DND-41 (cell line): ENCODE data around the gene IL3.

Experiments used
- CTCF ChIP-seq: IDR thresholded peaks from 2 replicates; pipeline ENCODE4 v1.5.1; 2012; ENCODE audit warnings: borderline replicate concordance, low read length, moderate library complexity, mild to moderate bottlenecking; ENCODE audit not compliant: poor library complexity, severe bottlenecking; ENCODE audit errors: extremely low read depth
- EZH2 ChIP-seq: IDR thresholded peaks from 3 replicates; pipeline ENCODE4 v1.6.1; 2012; ENCODE audit warnings: borderline replicate concordance, low read depth, mild to moderate bottlenecking, moderate library complexity, low read length, inconsistent platforms; ENCODE audit not compliant: severe bottlenecking

- TF ChIP-seq CTCF (no peak), EZH2 (no peak)
These were observed 21.0 kb downstream of the IL3 start for GRCh38 chr5:132081458-132081857.
